ENCODE data around the gene CSNK2B.

CSNK2B gene

GRCh38 chr6:31663126-31663960 lies 2.5 kb upstream of the CSNK2B start:
- H3K9me3 ChIP-seq (ENCODE audit: control insufficient read depth, insufficient read depth, low read depth, low read length), result no peaks in the 10 kb centered on the region
- H3K27me3 ChIP-seq (ENCODE audit: control insufficient read depth, insufficient read depth, low read length), result no peaks in the 10 kb centered on the region
- H3K9ac ChIP-seq (ENCODE audit: low read length), result peak overlapping the region; percentile 96
- H3K36me3 ChIP-seq (ENCODE audit: control insufficient read depth, insufficient read depth, low read length), result peaks cover 42% of the 10 kb centered on the region
- no peak overlapping the region for H3K27ac ChIP-seq (ENCODE audit: low read depth, low read length)
- peak overlapping the region; percentile 89 for H3K4me3 ChIP-seq (ENCODE audit: low read depth, low read length)
- H3K4me1 ChIP-seq (ENCODE audit: control insufficient read depth, insufficient read depth, low read length), result peaks cover 26% of the 10 kb centered on the region

GRCh38 chr6:31663961-31664789 lies 1.7 kb upstream of the CSNK2B start:
- peak overlapping the region; percentile 76; the same call in 1 of the 2 replicates for H3K27ac ChIP-seq (ENCODE audit: low read depth, low read length)
- peaks cover 50% of the 10 kb centered on the region for H3K36me3 ChIP-seq (ENCODE audit: control insufficient read depth, insufficient read depth, low read length)
- H3K4me3 ChIP-seq (ENCODE audit: low read depth, low read length), result peak overlapping the region; percentile 89
- H3K9ac ChIP-seq (ENCODE audit: low read length), result peak overlapping the region; percentile 96
- H3K9me3 ChIP-seq (ENCODE audit: control insufficient read depth, insufficient read depth, low read depth, low read length), result no peaks in the 10 kb centered on the region
- H3K27me3 ChIP-seq (ENCODE audit: control insufficient read depth, insufficient read depth, low read length), result no peaks in the 10 kb centered on the region
- peaks cover 26% of the 10 kb centered on the region for H3K4me1 ChIP-seq (ENCODE audit: control insufficient read depth, insufficient read depth, low read length)

GRCh38 chr6:31664790-31665500 lies 935 bp upstream of the CSNK2B start, which contains the start of gene GPANK1:
TSS of gene GPANK1 (minus strand) at chr6:31664997. CDS start at chr6:31664478, 519 bp downstream.
- Histone ChIP-seq H3K9ac (ENCODE audit: low read length) (peak within 1 kb of the TSS; percentile 96), H3K4me3 (ENCODE audit: low read depth, low read length) (peak within 1 kb of the TSS; percentile 89), H3K9me3 (ENCODE audit: control insufficient read depth, insufficient read depth, low read depth, low read length) (no peaks in the 10 kb centered on the region), H3K36me3 (ENCODE audit: control insufficient read depth, insufficient read depth, low read length) (peaks cover 58% of the 10 kb centered on the region), H3K27ac (ENCODE audit: low read depth, low read length) (peak within 1 kb of the TSS; percentile 76), H3K4me1 (ENCODE audit: control insufficient read depth, insufficient read depth, low read length) (peaks cover 22% of the 10 kb centered on the region), H3K27me3 (ENCODE audit: control insufficient read depth, insufficient read depth, low read length) (no peaks in the 10 kb centered on the region)

- Histone ChIP-seq H3K9ac (ENCODE audit: low read length) (peak overlapping the region; percentile 88), H3K36me3 (ENCODE audit: control insufficient read depth, insufficient read depth, low read length) (peaks cover 73% of the 10 kb centered on the region)
These were observed 571 bp downstream of the CSNK2B start for GRCh38 chr6:31666337-31666965.

GRCh38 chr6:31669676-31670075 lies 3.8 kb downstream of the CSNK2B start, which contains the start of gene LY6G5B:
TSS of gene LY6G5B (plus strand) at chr6:31669976. CDS start at chr6:31670951, 975 bp downstream.
- H3K27me3 ChIP-seq (ENCODE audit: control insufficient read depth, insufficient read depth, low read length), result no peaks in the 10 kb centered on the region
- peaks cover 69% of the 10 kb centered on the region for H3K36me3 ChIP-seq (ENCODE audit: control insufficient read depth, insufficient read depth, low read length)
- no peaks in the 10 kb centered on the region for H3K9me3 ChIP-seq (ENCODE audit: control insufficient read depth, insufficient read depth, low read depth, low read length)
- no peak within 1 kb of the TSS for H3K4me3 ChIP-seq (ENCODE audit: low read depth, low read length)
- H3K4me1 ChIP-seq (ENCODE audit: control insufficient read depth, insufficient read depth, low read length), result 0 out of 2 replicates have a peak, but pooled peaks cover 4% of the 10 kb centered on the region
- H3K27ac ChIP-seq (ENCODE audit: low read depth, low read length), result no peak within 1 kb of the TSS
- no peak within 1 kb of the TSS for H3K9ac ChIP-seq (ENCODE audit: low read length)

More at GRCh38 chr6:31666337-31666965, 571 bp downstream of the CSNK2B start:
- Histone ChIP-seq H3K9me3 (ENCODE audit: control insufficient read depth, insufficient read depth, low read depth, low read length) (no peaks in the 10 kb centered on the region), H3K4me1 (ENCODE audit: control insufficient read depth, insufficient read depth, low read length) (peaks cover 17% of the 10 kb centered on the region), H3K4me3 (ENCODE audit: low read depth, low read length) (peak overlapping the region; percentile 89), H3K27me3 (ENCODE audit: control insufficient read depth, insufficient read depth, low read length) (no peaks in the 10 kb centered on the region), H3K27ac (ENCODE audit: low read depth, low read length) (peak overlapping the region; percentile 26; the same call in 1 of the 2 replicates)

GRCh38 chr6:31676322-31676903 lies 10.5 kb downstream of the CSNK2B start:
- H3K27ac ChIP-seq (ENCODE audit: low read depth, low read length), result no peak overlapping the region
- H3K36me3 ChIP-seq (ENCODE audit: control insufficient read depth, insufficient read depth, low read length), result peaks cover 21% of the 10 kb centered on the region
- no peak overlapping the region for H3K4me3 ChIP-seq (ENCODE audit: low read depth, low read length)
- H3K9me3 ChIP-seq (ENCODE audit: control insufficient read depth, insufficient read depth, low read depth, low read length), result no peaks in the 10 kb centered on the region
- peaks cover 2% of the 10 kb centered on the region; the same call in 1 of the 2 replicates for H3K4me1 ChIP-seq (ENCODE audit: control insufficient read depth, insufficient read depth, low read length)
- H3K9ac ChIP-seq (ENCODE audit: low read length), result no peak overlapping the region
- peaks cover 7% of the 10 kb centered on the region for H3K27me3 ChIP-seq (ENCODE audit: control insufficient read depth, insufficient read depth, low read length)

GRCh38 chr6:31676904-31677303 lies 11.0 kb downstream of the CSNK2B start:
- no peak overlapping the region for H3K27ac ChIP-seq (ENCODE audit: low read depth, low read length)
- H3K36me3 ChIP-seq (ENCODE audit: control insufficient read depth, insufficient read depth, low read length), result peaks cover 16% of the 10 kb centered on the region
- H3K27me3 ChIP-seq (ENCODE audit: control insufficient read depth, insufficient read depth, low read length), result peaks cover 12% of the 10 kb centered on the region
- no peak overlapping the region for H3K9ac ChIP-seq (ENCODE audit: low read length)
- no peaks in the 10 kb centered on the region for H3K9me3 ChIP-seq (ENCODE audit: control insufficient read depth, insufficient read depth, low read depth, low read length)
- H3K4me3 ChIP-seq (ENCODE audit: low read depth, low read length), result no peak overlapping the region
- H3K4me1 ChIP-seq (ENCODE audit: control insufficient read depth, insufficient read depth, low read length), result peaks cover 2% of the 10 kb centered on the region; the same call in 1 of the 2 replicates

GRCh38 chr6:31677955-31678354 lies 12.1 kb downstream of the CSNK2B start:
- Histone ChIP-seq H3K9ac (ENCODE audit: low read length) (no peak overlapping the region), H3K9me3 (ENCODE audit: control insufficient read depth, insufficient read depth, low read depth, low read length) (no peaks in the 10 kb centered on the region), H3K27ac (ENCODE audit: low read depth, low read length) (no peak overlapping the region), H3K4me3 (ENCODE audit: low read depth, low read length) (no peak overlapping the region), H3K4me1 (ENCODE audit: control insufficient read depth, insufficient read depth, low read length) (peaks cover 2% of the 10 kb centered on the region; the same call in 1 of the 2 replicates), H3K36me3 (ENCODE audit: control insufficient read depth, insufficient read depth, low read length) (peaks cover 9% of the 10 kb centered on the region), H3K27me3 (ENCODE audit: control insufficient read depth, insufficient read depth, low read length) (peaks cover 17% of the 10 kb centered on the region)

- Histone ChIP-seq H3K27me3 (ENCODE audit: control insufficient read depth, insufficient read depth, low read length) (peaks cover 17% of the 10 kb centered on the region), H3K4me3 (ENCODE audit: low read depth, low read length) (peak within 1 kb of the TSS; percentile 60), H3K9me3 (ENCODE audit: control insufficient read depth, insufficient read depth, low read depth, low read length) (no peaks in the 10 kb centered on the region), H3K36me3 (ENCODE audit: control insufficient read depth, insufficient read depth, low read length) (no peaks in the 10 kb centered on the region), H3K27ac (ENCODE audit: low read depth, low read length) (no peak within 1 kb of the TSS), H3K9ac (ENCODE audit: low read length) (peak within 1 kb of the TSS; percentile 28), H3K4me1 (ENCODE audit: control insufficient read depth, insufficient read depth, low read length) (peaks cover 8% of the 10 kb centered on the region)
These were observed 14.6 kb downstream of the CSNK2B start, which contains the start of gene LY6G5C for GRCh38 chr6:31680226-31681134. TSS of gene LY6G5C (minus strand) at chr6:31681067. CDS start at chr6:31680373, 694 bp downstream.

All from HUES6 (cell line).